Right lobe of liver (tissue), 6 donors: ENCODE results near the gene KCTD6. TPM values are rescaled to one million over a fixed set of nuclear protein-coding genes. Genes with fewer than 3 reads are reported as not detected.
A peak's percentile ranks its signal among the peaks of the same experiment; 100 is the strongest.

Source experiments
- ATAC-seq, 4 donors: fragments of 200-7000 bp; cut with Tn5 transposase; one replicate each; pipeline ENCODE4 v1.9.1; 2020; ENCODE audit warnings: mild to moderate bottlenecking in 4 of 4, moderate library complexity in 4 of 4
- DNase-seq, 3 donors: peaks; one replicate each; pipeline ENCODE4 v3.0.0-alpha.2; 2020
- H3K27ac ChIP-seq, 3 donors: fragments of 200-600 bp; one replicate each; pipeline ENCODE4 v1.8.0; 2022
- H3K27me3 ChIP-seq, 2 donors: fragments of 200-600 bp; one replicate each; pipeline ENCODE4 v1.8.0; 2022
- H3K36me3 ChIP-seq, 4 donors: fragments of 200-600 bp; sonication (generic) in 1 of 4; one replicate each; pipeline versions ENCODE4 v1.5.1 to v1.8.0; 2017 to 2022; ENCODE audit warnings: control low read depth in 1 of 4
- H3K4me1 ChIP-seq, 4 donors: fragments of 200-600 bp; sonication (generic) in 1 of 4; one replicate each; pipeline versions ENCODE4 v1.5.1 to v1.8.0; 2017 to 2022; ENCODE audit warnings: control low read depth in 1 of 4
- H3K4me3 ChIP-seq, 3 donors: fragments of 200-600 bp; one replicate each; pipeline ENCODE4 v1.8.0; 2022
- H3K9me3 ChIP-seq, 4 donors: fragments of 200-600 bp; sonication (generic) in 1 of 4; one replicate each; pipeline versions ENCODE4 v1.5.1 to v1.8.0; 2017 to 2022; ENCODE audit warnings: control low read depth in 1 of 4
- POLR2A ChIP-seq: fragments of 450-650 bp; IDR thresholded peaks from one replicate; pipeline ENCODE4 v1.6.1; 2017; ENCODE audit warnings: antibody characterized with exemption, mild to moderate bottlenecking
- WGBS: methylation state at CpG from one replicate; pipeline ENCODE4 v1.1.6; 2018; ENCODE audit warnings: low coverage, low lambda C conversion rate; ENCODE audit not compliant: insufficient coverage; ENCODE audit errors: missing lambda C conversion rate; 5-methylcytosine and 5-hydroxymethylcytosine counted together
- intact Hi-C, 2 donors: fragments of 100-400 bp; cut with DNase I; formaldehyde crosslinking; loops; one replicate each; pipeline versions ENCODE4 v1.11.2 to v1.14.1; 2022
- total RNA-seq, 6 experiments: library from RNA; depleted of rRNA in 2 of 6; stranded (reverse); fragments of >200 nt in 2 of 6; fragmentation: NEBNext Ultra II Directional in 3 of 6; extraction: Animal tissue kit (Norgen Biotek cat#: 25700) in 3 of 6; gene quantifications; one replicate each; pipeline versions ENCODE4 v1.1.0 to v1.2.4, GENCODE V29; 2016 to 2023
- TF ChIP-seq, protein P1 (sequence below), 4 donors: fragments of 200-600 bp in 3 of 4; fragments of 450-650 bp in 1 of 4; IDR thresholded peaks; one replicate each; pipeline versions ENCODE4 v1.5.1 to v1.8.0; 2016 to 2022; ENCODE audit warnings: antibody characterized with exemption in 4 of 4, mild to moderate bottlenecking in 2 of 4
- donor health status: DM: no; HTN: yes; CAD: no.
- donor health status: DM: no; HTN: no; CAD: no.
- donor health status: DM: no; HTN: no; CAD: no.
- donor health status: DM: no; HTN: yes; CAD: no.
- donor health status: DM: no; HTN: yes; CAD: no.

Gene KCTD6
- total RNA-seq, 6 experiments from 2014 or later: 4.3 to 9.6 (median 8.0) TPM

DNA sequence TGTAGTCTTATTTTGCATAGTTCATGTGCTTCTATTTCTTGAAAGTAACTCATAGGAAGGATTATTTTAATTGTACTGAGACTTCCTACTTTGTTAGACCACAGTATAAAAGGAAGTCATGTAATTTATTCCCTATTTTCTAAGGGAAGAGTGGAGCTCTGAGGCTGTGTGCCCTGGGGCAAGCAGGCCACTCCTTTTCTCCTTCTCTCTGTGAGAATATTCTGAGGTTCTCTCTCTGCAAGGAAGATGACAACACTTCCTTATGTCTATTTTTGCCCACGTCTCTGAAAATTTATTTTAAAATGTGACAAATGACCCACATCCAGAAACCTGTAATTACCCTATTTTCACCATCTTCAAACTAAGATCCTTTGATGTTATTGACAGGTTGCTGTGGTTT is 11.0 kb downstream of the KCTD6 start:
- no peak overlapping the region for H3K4me3 ChIP-seq
- no peak overlapping the region for H3K27ac ChIP-seq
- no peaks in the 10 kb centered on the region for H3K9me3 ChIP-seq
- intact Hi-C loops: no loop called here
- H3K36me3 ChIP-seq: peaks cover 0 to 63% (median 16%) of the 10 kb centered on the region in 4 donors
- no peaks in the 10 kb centered on the region for H3K27me3 ChIP-seq
- DNase-seq: no peak
- peak in 2 of 4 donors; percentile 34 to 38 for ATAC-seq
- H3K4me1 ChIP-seq: no peaks in the 10 kb centered on the region
- WGBS: 0% methylated on average over 1 of the region's 1 CpG
- no peak for TF ChIP-seq POLR2A
- TF ChIP-seq, protein P1, sequence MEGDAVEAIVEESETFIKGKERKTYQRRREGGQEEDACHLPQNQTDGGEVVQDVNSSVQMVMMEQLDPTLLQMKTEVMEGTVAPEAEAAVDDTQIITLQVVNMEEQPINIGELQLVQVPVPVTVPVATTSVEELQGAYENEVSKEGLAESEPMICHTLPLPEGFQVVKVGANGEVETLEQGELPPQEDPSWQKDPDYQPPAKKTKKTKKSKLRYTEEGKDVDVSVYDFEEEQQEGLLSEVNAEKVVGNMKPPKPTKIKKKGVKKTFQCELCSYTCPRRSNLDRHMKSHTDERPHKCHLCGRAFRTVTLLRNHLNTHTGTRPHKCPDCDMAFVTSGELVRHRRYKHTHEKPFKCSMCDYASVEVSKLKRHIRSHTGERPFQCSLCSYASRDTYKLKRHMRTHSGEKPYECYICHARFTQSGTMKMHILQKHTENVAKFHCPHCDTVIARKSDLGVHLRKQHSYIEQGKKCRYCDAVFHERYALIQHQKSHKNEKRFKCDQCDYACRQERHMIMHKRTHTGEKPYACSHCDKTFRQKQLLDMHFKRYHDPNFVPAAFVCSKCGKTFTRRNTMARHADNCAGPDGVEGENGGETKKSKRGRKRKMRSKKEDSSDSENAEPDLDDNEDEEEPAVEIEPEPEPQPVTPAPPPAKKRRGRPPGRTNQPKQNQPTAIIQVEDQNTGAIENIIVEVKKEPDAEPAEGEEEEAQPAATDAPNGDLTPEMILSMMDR (IDR thresholded peaks at IDR 0.05): no peak

DNA sequence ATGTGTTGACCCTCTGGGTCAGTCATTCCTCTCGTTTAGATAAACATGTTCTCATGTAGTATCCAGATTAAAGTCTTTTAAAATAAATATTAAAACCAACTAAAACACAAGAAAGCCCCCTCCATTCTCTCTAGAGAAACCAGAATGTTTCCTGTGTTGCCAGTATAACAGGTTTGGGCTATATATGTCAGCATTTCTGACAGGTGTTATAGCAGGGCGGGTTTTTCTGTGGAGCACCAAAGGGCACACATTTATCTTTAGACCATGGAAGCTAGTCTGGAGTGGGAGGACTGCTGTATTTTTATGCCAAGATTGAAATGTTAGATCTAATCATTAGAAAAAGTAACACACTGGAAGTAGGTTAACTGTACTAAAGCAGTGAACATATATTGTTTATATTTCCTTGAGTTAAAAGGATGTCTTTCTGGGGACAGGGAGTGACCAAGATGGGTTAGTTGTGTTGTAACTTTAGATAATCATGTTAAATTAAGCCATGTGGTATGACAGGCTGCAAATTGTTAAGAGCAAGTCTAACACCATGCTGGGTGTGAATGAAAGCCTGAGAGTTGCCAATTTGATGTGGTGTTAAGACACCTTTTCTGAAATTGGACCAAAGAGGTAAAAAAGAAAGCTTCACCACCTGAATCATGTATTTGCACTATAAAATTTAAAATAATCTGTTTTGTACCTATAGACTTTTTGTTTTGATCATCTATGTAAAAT is 15.6 kb downstream of the KCTD6 start:
- no peaks in the 10 kb centered on the region for H3K9me3 ChIP-seq
- H3K4me3 ChIP-seq: no peak overlapping the region
- H3K27me3 ChIP-seq: no peaks in the 10 kb centered on the region
- H3K4me1 ChIP-seq: no peaks in the 10 kb centered on the region
- ATAC-seq: no peak
- no peak for DNase-seq
- TF ChIP-seq, protein P1 (IDR thresholded peaks at IDR 0.05): no peak
- no peak for TF ChIP-seq POLR2A
- no peak overlapping the region for H3K27ac ChIP-seq
- H3K36me3 ChIP-seq: peaks cover 0 to 84% (median 20%) of the 10 kb centered on the region in 4 donors
- intact Hi-C loops: no loop called here
- 51% methylated on average over 2 of the region's 2 CpGs for WGBS

GRCh38 chr3:58508437-58508836 is 16.5 kb downstream of the KCTD6 start:
- H3K36me3 ChIP-seq: peaks cover 0 to 86% (median 23%) of the 10 kb centered on the region in 4 donors
- DNase-seq (no peak), ATAC-seq (no peak)
- no peak overlapping the region for H3K4me3 ChIP-seq
- 76% methylated on average over 6 of the region's 6 CpGs for WGBS
- TF ChIP-seq POLR2A: no peak
- TF ChIP-seq, protein P1 (IDR thresholded peaks at IDR 0.05): no peak
- H3K27me3 ChIP-seq: no peaks in the 10 kb centered on the region
- H3K9me3 ChIP-seq: no peaks in the 10 kb centered on the region
- H3K27ac ChIP-seq: no peak overlapping the region
- H3K4me1 ChIP-seq: no peaks in the 10 kb centered on the region
- intact Hi-C loops: no loop called here

DNA sequence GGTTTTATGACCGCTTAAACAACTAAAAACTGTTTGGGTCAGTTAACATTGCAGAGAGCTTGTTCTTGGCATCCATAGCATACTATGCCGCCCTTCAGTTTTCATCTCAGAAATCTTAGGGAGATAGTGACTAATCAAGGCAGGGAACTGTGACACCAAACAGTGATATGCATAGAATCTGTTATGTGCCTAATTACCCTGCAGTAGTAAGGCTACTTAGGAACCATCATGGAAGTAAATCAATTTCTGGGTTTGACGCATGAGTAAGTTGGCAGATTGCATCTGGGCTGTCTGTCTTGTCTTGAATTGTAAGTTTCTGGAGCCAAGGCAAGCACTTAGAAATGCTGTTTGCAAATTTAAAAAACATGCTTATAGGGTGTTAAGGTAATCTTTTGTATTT is 22.5 kb downstream of the KCTD6 start:
- 100% methylated on average over 3 of the region's 3 CpGs for WGBS
- H3K36me3 ChIP-seq: peaks cover 2 to 72% (median 28%) of the 10 kb centered on the region in 4 donors
- H3K9me3 ChIP-seq: no peaks in the 10 kb centered on the region
- intact Hi-C loops: no loop called here
- TF ChIP-seq POLR2A: no peak
- TF ChIP-seq, protein P1 (IDR thresholded peaks at IDR 0.05): no peak
- no peak for DNase-seq
- ATAC-seq: no peak
- peaks cover 0 to 21% (median 7%) of the 10 kb centered on the region in 4 donors for H3K4me1 ChIP-seq
- H3K27ac ChIP-seq: no peak overlapping the region
- H3K27me3 ChIP-seq: no peaks in the 10 kb centered on the region
- no peak overlapping the region for H3K4me3 ChIP-seq
